Stimulated activated naive B cell treated with anti-CD40 and anti-IgM and Interleukin-4, amounts not matched to agents 10 μg/mL and 1 μg/mL and 100 μg/mL, for 72 hours (primary cell): ENCODE data around the gene TTC23L.

ENCODE experiments used
- ATAC-seq, 2 donors: fragments of 150-1000 bp; cut with Tn5 transposase; replicated peaks; 2 replicates each; pipeline ENCODE4 v1.10.0; 2021; ENCODE audit warnings: moderate library complexity in 1 of 2
- DNase-seq: peaks from one replicate; pipeline ENCODE4 v3.0.0; 2021
- H3K27ac Mint-ChIP-seq: one replicate; pipeline ENCODE4 v1.8.0; 2022; ENCODE audit warnings: mild to moderate bottlenecking, mixed read lengths
- H3K27me3 Mint-ChIP-seq, 2 donors: one replicate each; pipeline ENCODE4 v1.8.0; 2022; ENCODE audit warnings: mixed read lengths in 2 of 2
- H3K36me3 Mint-ChIP-seq, 2 donors: one replicate each; pipeline ENCODE4 v1.8.0; 2022; ENCODE audit warnings: mixed read lengths in 2 of 2, mild to moderate bottlenecking in 1 of 2
- H3K4me1 Mint-ChIP-seq, 2 donors: one replicate each; pipeline ENCODE4 v1.8.0; 2022; ENCODE audit warnings: mixed read lengths in 2 of 2, mild to moderate bottlenecking in 1 of 2
- H3K4me3 Mint-ChIP-seq, 2 donors: one replicate each; pipeline ENCODE4 v1.8.0; 2022; ENCODE audit warnings: mild to moderate bottlenecking in 2 of 2, mixed read lengths in 2 of 2, moderate library complexity in 1 of 2
- H3K9me3 Mint-ChIP-seq, 2 donors: one replicate each; pipeline ENCODE4 v1.8.0; 2022; ENCODE audit warnings: mixed read lengths in 2 of 2, mild to moderate bottlenecking in 1 of 2

The TTC23L gene

GRCh38 chr5:34838785-34839714 lies at the start of gene TTC23L:
Gene TTC23L (plus strand): TSS chr5:34839164. CDS start chr5:34840672, 1,508 bp downstream.
- ATAC-seq (peak; percentile 93 to 97), DNase-seq (peak; percentile 92)
- no peaks in the 10 kb centered on the region for H3K9me3 Mint-ChIP-seq
- peaks cover 7 to 12% of the 10 kb centered on the region in 2 donors for H3K27me3 Mint-ChIP-seq
- H3K36me3 Mint-ChIP-seq, result peaks cover 0 to 4% of the 10 kb centered on the region in 2 donors
- peak within 1 kb of the TSS; percentile 96 to 99 for H3K4me3 Mint-ChIP-seq
- peak within 1 kb of the TSS; percentile 99 for H3K27ac Mint-ChIP-seq
- peaks cover 4 to 9% of the 10 kb centered on the region in 2 donors for H3K4me1 Mint-ChIP-seq

- H3K36me3 Mint-ChIP-seq, result peaks cover 0 to 5% of the 10 kb centered on the region in 2 donors
- ATAC-seq (no peak), DNase-seq (no peak)
- H3K27me3 Mint-ChIP-seq, result peaks cover 8 to 12% of the 10 kb centered on the region in 2 donors
- H3K4me3 Mint-ChIP-seq, result no peak overlapping the region
- H3K9me3 Mint-ChIP-seq, result peaks cover 7 to 9% of the 10 kb centered on the region in 2 donors
- no peaks in the 10 kb centered on the region for H3K4me1 Mint-ChIP-seq
- no peak overlapping the region for H3K27ac Mint-ChIP-seq
Measured at GRCh38 chr5:34789639-34790038, 49.3 kb upstream of the TTC23L start.

GRCh38 chr5:34790069-34790468 lies 48.9 kb upstream of the TTC23L start:
- H3K4me3 Mint-ChIP-seq, result no peak overlapping the region
- DNase-seq (no peak), ATAC-seq (no peak)
- no peak overlapping the region for H3K27ac Mint-ChIP-seq
- peaks cover 8 to 12% of the 10 kb centered on the region in 2 donors for H3K27me3 Mint-ChIP-seq
- H3K36me3 Mint-ChIP-seq, result peaks cover 0 to 5% of the 10 kb centered on the region in 2 donors
- no peaks in the 10 kb centered on the region for H3K4me1 Mint-ChIP-seq
- H3K9me3 Mint-ChIP-seq, result peaks cover 7 to 9% of the 10 kb centered on the region in 2 donors

GRCh38 chr5:34791761-34792244 lies 47.2 kb upstream of the TTC23L start:
- peaks cover 4 to 7% of the 10 kb centered on the region in 2 donors for H3K27me3 Mint-ChIP-seq
- peaks cover 3 to 5% of the 10 kb centered on the region in 2 donors for H3K9me3 Mint-ChIP-seq
- H3K4me1 Mint-ChIP-seq, result no peaks in the 10 kb centered on the region
- H3K4me3 Mint-ChIP-seq, result no peak overlapping the region
- DNase-seq (no peak), ATAC-seq (no peak)
- peaks cover 0 to 5% of the 10 kb centered on the region in 2 donors for H3K36me3 Mint-ChIP-seq
- H3K27ac Mint-ChIP-seq, result no peak overlapping the region

GRCh38 chr5:34802834-34803563 lies 36.0 kb upstream of the TTC23L start:
- DNase-seq (no peak), ATAC-seq (no peak)
- Mint-ChIP-seq H3K27ac (no peak overlapping the region), H3K9me3 (no peaks in the 10 kb centered on the region), H3K27me3 (no peaks in the 10 kb centered on the region), H3K4me1 (no peaks in the 10 kb centered on the region), H3K36me3 (no peaks in the 10 kb centered on the region), H3K4me3 (no peak overlapping the region)

- no peaks in the 10 kb centered on the region for H3K4me1 Mint-ChIP-seq
- ATAC-seq (no peak), DNase-seq (no peak)
- H3K27me3 Mint-ChIP-seq, result no peaks in the 10 kb centered on the region
- H3K4me3 Mint-ChIP-seq, result no peak overlapping the region
- H3K27ac Mint-ChIP-seq, result no peak overlapping the region
- H3K36me3 Mint-ChIP-seq, result no peaks in the 10 kb centered on the region
- H3K9me3 Mint-ChIP-seq, result no peaks in the 10 kb centered on the region
Measured at GRCh38 chr5:34803974-34804732, 34.8 kb upstream of the TTC23L start.

- ATAC-seq (no peak), DNase-seq (no peak)
- Mint-ChIP-seq H3K9me3 (no peaks in the 10 kb centered on the region), H3K27ac (no peak overlapping the region), H3K4me1 (no peaks in the 10 kb centered on the region), H3K36me3 (no peaks in the 10 kb centered on the region), H3K4me3 (no peak overlapping the region), H3K27me3 (no peaks in the 10 kb centered on the region)
Measured at GRCh38 chr5:34804913-34805312, 34.1 kb upstream of the TTC23L start.

- no peak overlapping the region for H3K4me3 Mint-ChIP-seq
- no peak for DNase-seq
Measured at GRCh38 chr5:34806532-34806931, 32.4 kb upstream of the TTC23L start.

GRCh38 chr5:34811706-34812105 lies 27.3 kb upstream of the TTC23L start:
- Mint-ChIP-seq H3K9me3 (no peaks in the 10 kb centered on the region), H3K4me1 (no peaks in the 10 kb centered on the region), H3K27ac (no peak overlapping the region), H3K27me3 (no peaks in the 10 kb centered on the region), H3K36me3 (no peaks in the 10 kb centered on the region), H3K4me3 (no peak overlapping the region)
- ATAC-seq (no peak), DNase-seq (no peak)

More at GRCh38 chr5:34806532-34806931, 32.4 kb upstream of the TTC23L start:
- H3K9me3 Mint-ChIP-seq, result no peaks in the 10 kb centered on the region
- H3K4me1 Mint-ChIP-seq, result no peaks in the 10 kb centered on the region
- no peak overlapping the region for H3K27ac Mint-ChIP-seq
- H3K36me3 Mint-ChIP-seq, result no peaks in the 10 kb centered on the region
- ATAC-seq, result no peak
- no peaks in the 10 kb centered on the region for H3K27me3 Mint-ChIP-seq

- no peak overlapping the region for H3K4me3 Mint-ChIP-seq
- ATAC-seq, result no peak
- H3K27me3 Mint-ChIP-seq, result no peaks in the 10 kb centered on the region
- no peaks in the 10 kb centered on the region for H3K36me3 Mint-ChIP-seq
- no peak for DNase-seq
- no peak overlapping the region for H3K27ac Mint-ChIP-seq
- no peaks in the 10 kb centered on the region for H3K4me1 Mint-ChIP-seq
- H3K9me3 Mint-ChIP-seq, result no peaks in the 10 kb centered on the region
Measured at GRCh38 chr5:34813509-34813908, 25.5 kb upstream of the TTC23L start.

- no peak overlapping the region for H3K4me3 Mint-ChIP-seq
- H3K27me3 Mint-ChIP-seq, result no peaks in the 10 kb centered on the region
- no peak for DNase-seq
- no peak overlapping the region for H3K27ac Mint-ChIP-seq
- no peaks in the 10 kb centered on the region for H3K36me3 Mint-ChIP-seq
- H3K4me1 Mint-ChIP-seq, result no peaks in the 10 kb centered on the region
- H3K9me3 Mint-ChIP-seq, result no peaks in the 10 kb centered on the region
- ATAC-seq, result no peak
Measured at GRCh38 chr5:34817558-34818351, 21.2 kb upstream of the TTC23L start.

GRCh38 chr5:34818717-34819116 lies 20.2 kb upstream of the TTC23L start:
- H3K4me3 Mint-ChIP-seq, result no peak overlapping the region
- DNase-seq, result no peak
- H3K27ac Mint-ChIP-seq, result no peak overlapping the region
- no peaks in the 10 kb centered on the region for H3K27me3 Mint-ChIP-seq
- no peaks in the 10 kb centered on the region for H3K4me1 Mint-ChIP-seq
- ATAC-seq, result no peak
- no peaks in the 10 kb centered on the region for H3K36me3 Mint-ChIP-seq
- no peaks in the 10 kb centered on the region for H3K9me3 Mint-ChIP-seq

- ATAC-seq (no peak), DNase-seq (no peak)
- H3K4me3 Mint-ChIP-seq, result no peak overlapping the region
- H3K27me3 Mint-ChIP-seq, result no peaks in the 10 kb centered on the region
- no peaks in the 10 kb centered on the region for H3K36me3 Mint-ChIP-seq
- H3K4me1 Mint-ChIP-seq, result no peaks in the 10 kb centered on the region
- H3K27ac Mint-ChIP-seq, result no peak overlapping the region
- H3K9me3 Mint-ChIP-seq, result no peaks in the 10 kb centered on the region
Measured at GRCh38 chr5:34820593-34820992, 18.4 kb upstream of the TTC23L start.
